ENCODE data around the gene SNAPIN.

SNAPIN gene, protein sequence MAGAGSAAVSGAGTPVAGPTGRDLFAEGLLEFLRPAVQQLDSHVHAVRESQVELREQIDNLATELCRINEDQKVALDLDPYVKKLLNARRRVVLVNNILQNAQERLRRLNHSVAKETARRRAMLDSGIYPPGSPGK

DNA sequence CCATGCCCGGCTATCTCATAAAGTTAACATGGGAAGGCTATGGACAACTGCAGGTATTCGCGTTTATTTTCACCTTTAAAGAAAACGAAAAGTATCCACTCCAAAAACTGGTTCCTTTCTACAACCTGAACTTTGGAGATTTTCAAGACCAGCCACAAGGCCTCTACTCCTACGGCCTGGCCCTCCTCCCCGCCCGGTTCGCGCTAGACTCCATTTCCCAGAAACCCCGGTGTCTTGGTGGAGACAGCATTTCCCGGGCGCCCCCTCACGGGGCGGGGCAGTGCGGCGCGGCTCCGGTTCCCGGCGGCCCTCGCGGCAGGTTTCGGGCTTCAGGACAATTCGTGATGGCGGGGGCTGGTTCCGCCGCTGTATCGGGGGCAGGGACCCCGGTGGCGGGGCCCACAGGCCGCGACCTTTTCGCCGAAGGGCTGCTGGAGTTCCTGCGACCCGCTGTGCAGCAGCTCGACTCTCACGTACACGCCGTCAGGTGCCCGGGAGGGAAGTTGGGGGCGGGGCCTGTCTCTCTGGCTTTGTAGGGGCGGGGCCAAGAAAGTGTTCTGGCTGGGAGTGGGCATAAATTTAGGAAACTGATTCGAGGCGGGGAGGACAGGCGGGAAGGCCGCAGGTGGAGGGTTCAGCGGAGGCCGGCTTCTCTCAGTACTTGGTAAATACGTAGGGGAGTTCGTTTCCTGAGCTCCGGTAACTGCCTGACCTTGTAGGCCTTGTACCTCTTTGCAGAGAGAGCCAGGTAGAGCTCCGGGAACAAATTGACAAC, at the start of gene SNAPIN:
SNAPIN (plus strand) TSS at position 304 of the 775 bp plus-strand sequence; CDS start at position 345, 41 bp downstream.
- DNase-seq (ENCODE audit: low read depth in 2 of 2), result peak; percentile 85

DNA sequence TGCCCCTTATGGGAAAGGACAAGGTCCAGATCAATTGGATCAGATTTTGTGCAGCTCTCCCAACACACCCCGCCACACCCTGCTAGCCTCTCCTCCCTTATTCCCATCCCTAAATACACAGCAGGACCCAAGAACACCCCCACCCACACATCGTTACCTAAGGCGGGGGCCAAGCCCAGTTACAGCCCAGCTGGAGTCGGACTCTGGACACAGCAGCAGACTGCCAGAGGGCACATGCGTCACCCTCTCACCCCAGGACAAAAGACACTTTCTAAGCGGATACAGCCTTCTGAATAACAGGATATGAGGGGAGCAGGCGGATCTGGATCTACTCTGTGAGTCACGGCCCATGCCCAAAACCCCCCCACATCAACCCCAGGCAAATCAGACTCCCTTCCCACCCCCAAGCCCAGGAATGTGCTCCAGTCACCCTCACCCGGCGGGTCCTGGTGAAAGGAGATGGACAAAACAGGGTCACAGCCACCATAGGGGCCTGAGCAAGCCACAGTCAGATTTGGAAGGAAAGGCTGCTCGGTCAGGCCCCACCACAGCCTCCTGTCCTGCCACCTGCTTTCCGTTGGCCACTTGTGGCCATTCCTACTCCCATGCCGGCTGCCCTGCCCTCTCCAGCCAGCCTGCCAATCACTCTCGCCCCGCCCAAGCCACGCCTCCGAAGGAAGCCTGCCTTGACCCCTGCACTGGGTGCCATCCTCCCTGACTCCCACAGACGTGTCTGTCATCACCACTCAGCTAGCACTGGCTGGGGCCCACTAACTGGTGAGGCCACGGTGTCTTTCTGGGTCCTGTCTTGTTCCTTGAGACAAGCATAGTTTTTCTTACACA, 49.5 kb upstream of the SNAPIN start:
- DNase-seq (ENCODE audit: low read depth in 2 of 2), result no peak

DNA sequence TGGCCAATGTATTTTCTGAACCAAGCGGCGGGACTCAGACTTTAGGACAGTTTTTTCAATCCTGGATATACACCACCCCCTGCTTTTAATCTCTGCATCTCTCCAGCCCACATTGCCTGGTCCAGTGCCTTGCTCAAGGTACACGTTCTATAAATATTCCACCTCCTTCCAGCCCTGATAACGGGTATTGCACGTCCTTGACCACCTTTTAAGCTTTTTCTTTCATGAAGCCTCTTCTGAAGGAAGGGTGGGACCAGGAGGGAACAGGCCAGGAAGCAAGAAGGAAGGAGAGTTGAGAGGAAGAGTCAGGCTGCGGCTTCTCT, 49.0 kb upstream of the SNAPIN start:
- no peak for DNase-seq (ENCODE audit: low read depth in 2 of 2)

DNA sequence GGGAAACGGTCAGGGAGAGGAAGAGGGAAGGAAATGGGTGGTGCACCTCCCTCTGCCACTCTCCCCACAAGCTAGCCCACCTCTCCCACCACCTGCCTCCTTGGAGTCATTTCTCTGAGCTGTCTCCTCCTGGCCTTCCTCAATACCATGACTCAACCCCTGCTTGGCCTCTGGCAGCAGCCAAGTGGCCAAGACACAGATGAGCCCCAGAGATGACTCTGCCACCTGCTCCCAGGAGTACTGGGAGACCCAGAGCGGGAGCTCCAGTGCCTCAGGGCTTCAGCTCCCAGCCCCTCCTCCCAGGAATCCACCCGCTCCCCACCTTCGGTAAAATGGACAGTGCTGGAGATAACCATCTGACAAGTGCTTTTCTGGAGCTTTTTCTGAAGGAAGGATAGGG, 48.2 kb upstream of the SNAPIN start:
- DNase-seq (ENCODE audit: low read depth in 2 of 2), result no peak

DNA sequence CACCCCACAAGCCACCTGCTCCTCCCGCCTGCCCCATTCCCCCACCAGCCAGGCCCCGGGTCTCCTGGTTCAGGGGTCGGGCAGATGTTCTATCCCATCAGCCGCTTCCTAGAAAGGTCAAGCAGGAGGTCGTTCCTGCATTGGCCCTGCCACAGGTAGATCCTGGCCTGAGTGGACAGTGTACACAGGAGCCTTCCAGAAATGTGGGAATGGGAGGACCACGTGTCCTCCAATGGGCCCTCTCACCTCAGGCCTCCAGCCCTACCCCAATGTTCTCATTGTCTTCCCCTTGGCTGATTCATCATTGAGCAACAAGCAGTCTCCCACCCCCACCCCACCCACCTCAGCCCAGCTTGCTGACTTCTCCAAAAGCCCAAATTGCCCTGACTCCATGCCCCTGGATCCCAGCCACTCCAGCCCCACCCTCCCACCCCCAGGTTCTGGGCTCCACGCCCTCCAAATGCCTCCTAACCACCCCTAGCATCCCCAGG, 47.6 kb upstream of the SNAPIN start:
- no peak for DNase-seq (ENCODE audit: low read depth in 2 of 2)

DNA sequence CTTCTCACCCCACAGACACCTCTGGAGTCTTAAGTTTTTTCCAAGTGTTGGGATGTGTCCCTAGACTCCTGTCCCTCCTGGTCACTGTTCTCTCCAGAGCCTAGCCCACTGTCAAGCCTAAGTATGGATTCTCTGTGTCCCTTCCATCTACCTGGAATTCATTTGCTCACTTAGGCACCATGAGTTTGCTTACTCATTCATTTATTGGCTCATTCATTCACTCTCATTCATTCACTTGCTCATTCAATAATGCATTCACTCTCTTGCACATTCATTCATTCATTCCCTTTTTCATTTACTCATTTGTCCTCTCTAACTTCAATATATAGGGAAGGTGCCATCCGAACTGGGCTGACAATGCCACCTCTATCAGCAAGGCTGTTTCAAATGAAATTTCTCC, 47.1 kb upstream of the SNAPIN start:
- DNase-seq (ENCODE audit: low read depth in 2 of 2), result no peak

DNA sequence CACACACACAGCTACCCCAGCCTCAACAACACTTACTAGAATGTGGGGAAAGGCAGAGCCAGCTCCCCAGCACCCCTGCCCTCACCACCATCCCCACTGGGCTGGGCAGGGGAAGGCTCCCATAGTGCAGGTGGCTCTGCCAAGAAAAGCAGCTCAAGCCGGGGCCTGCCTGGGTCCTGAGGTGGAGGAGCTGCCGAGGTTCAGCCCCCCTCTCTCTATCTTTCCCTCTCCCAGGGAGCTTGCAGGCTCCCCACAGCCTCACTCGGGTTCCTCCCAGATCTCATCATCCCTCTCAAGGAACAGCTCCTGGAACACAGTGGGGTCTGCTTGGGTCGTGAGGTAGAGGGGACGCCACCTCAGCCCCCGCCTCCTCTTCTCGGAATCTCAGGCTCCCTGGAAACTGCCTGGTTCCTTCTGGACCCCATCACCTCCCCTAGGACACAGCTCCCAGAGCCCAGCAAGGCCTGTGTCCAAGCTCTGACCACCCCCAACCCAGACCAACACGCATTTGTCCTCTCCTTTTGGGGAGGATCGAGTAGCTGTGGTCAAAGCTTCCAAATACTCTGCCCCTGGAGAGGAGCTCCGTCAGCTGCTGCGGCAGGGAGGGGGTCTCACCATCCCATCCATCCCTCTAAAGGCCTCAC, 46.3 kb upstream of the SNAPIN start:
- no peak for DNase-seq (ENCODE audit: low read depth in 2 of 2)

DNA sequence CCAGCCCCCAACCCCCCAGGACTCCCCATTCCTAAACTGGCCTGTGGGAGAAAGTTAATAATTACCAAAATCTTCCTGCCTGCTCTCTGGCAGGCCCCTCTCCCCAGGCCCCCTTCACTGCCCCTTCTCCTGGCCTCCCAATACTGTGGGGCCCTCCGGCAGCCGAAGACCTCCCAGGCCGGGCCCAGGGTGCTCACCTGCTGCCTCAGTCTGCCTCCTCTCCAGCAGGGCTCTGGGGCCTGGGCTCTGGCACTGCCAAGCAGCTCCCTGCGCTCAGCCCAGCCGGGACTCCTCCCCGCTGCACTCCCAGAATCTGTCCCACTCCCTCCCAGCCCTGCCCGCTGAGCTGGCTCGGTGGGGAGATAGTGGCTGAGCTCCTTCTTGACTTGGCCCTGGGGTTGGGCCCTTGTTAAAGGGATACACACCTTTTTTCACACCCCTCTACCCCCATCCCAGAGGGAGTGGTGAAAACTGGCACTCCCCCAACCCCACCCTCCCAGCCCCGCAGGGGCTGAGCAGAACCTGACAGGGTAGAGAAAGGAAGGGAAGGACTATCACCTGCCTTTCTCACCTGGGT, 45.7 kb upstream of the SNAPIN start, which contains the start of gene S100A16:
S100A16 (minus strand) TSS at position 383 of the 577 bp plus-strand sequence. CDS start 4,986 bp downstream, outside the sequence.
- no peak for DNase-seq (ENCODE audit: low read depth in 2 of 2)

DNA sequence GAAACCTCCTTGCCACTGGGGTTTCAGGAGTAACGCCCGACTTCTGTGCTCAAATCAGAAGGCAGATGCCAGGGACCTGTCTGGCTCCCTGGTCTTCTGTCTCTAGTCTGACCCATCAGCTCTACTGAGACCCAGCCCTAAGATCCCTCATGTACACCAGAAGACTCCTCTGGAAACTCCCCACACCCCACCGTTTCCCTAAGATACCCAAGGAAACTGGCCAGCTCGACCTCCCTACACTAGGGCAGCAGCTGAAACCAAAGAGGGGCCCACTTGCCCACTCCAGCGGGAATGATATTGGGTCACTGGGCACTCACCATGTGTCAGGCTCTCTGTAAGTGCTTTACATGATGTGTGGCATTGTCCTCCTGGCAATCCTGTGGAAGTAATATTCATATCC, 45.1 kb upstream of the SNAPIN start:
- no peak for DNase-seq (ENCODE audit: low read depth in 2 of 2)

DNA sequence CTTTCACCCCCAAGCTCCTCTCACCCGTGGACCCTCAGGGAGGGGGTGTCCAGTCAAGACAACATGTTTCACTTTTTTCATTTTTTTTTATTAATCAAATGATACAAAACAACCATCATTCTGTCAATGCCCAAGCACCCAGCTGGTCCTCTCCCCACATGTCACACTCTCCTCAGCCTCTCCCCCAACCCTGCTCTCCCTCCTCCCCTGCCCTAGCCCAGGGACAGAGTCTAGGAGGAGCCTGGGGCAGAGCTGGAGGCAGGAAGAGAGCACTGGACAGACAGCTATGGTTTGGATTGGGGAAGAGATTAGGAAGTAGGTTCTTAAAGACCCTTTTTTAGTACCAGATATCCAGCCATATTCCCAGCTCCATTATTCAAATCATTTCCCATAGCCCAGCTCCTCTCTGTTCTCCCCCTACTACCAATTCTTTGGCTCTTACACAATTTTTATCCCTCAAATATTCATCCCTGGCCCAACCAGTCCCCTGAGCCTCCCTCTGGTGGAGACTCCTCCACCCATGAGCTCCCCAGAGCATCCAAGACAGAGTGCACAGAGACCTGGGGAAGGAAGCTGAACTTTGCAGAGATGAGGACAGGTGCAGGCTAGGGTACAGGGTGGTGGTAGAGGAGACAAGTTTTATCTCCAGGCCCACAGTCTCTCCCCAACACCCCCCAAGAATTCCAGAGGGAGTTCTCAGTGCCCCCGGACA, 44.2 kb upstream of the SNAPIN start:
- no peak for DNase-seq (ENCODE audit: low read depth in 2 of 2)

DNA sequence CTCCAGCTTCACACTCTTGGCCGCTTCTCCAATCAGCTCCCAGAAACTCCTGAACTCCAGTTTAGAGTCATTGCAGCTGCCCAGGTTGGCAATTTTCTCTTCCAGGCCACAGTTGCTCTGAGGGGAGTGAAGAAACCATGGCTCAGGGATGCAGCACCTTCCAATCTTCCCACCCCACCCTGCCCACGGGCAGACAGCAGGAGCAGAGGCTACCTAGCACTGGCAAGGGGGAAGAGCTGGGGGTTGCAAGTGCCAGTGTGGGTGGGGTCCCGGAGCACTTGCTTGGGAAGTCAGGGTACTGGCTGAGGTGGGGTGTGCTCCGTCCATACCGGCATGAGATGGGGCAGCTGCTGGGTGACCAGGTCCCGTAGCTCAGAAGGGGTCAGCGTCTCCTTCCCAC, 43.6 kb upstream of the SNAPIN start:
- no peak for DNase-seq (ENCODE audit: low read depth in 2 of 2)

DNA sequence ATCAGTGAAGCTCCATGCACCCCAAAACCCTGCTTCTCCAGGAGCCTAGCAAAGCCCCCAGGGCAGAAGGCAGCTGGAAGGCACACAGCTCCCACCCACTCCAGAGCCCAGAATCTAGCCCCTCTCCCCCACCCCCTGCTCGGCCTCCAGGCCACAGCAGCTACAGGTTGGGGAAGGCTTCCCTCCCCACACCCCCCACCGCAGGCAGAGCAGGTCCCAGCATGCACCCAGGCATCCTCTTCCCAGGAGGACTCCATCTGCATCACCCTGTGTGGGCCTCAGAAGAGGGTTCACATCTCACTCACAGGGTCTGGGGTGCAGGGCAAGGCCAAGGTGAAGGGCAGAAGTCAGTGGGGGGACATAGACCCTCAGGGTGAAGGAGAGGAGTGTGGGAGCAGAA, 43.1 kb upstream of the SNAPIN start:
- DNase-seq (ENCODE audit: low read depth in 2 of 2), result no peak

DNA sequence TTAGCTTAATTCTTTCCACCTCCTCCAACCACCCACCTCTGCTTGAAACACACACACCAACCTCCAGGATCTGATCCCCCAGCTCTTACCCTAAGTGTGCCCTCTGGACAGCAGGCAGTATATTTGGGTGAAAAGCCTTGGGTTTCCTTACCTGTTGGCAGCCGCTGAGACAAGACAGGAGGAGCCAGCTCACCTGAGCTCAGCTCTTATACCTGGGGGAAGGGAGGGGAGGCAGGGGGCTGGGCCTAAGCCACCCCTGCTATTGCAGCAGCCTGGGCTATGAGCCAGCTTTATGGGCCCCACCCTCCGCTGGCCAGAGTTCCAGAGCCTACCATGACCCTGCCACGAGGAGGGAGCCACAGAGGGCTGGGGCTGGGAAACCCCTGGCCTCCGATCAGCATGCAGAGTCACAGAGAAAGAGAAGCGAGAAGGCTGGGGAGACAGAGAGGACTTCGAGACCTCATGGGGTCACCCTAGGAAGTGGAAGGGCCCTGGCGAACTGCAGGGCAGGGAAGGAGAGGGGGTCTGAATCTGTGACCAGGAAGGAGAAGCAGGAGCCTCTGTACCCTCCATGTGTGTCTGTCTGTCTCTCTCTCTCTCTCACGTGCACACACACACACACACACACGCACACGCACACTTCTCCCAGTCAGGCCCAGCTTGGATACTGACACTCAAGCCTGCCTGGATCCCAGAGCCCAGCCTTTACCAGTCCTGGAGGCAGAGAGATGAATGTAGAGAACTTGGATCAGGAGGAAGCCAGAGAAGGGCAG, 42.2 kb upstream of the SNAPIN start, which contains the start of gene S100A14:
S100A14 (minus strand) TSS at position 182 of the 773 bp plus-strand sequence. CDS start 467 bp downstream, outside the sequence.
- DNase-seq (ENCODE audit: low read depth in 2 of 2), result no peak

DNA sequence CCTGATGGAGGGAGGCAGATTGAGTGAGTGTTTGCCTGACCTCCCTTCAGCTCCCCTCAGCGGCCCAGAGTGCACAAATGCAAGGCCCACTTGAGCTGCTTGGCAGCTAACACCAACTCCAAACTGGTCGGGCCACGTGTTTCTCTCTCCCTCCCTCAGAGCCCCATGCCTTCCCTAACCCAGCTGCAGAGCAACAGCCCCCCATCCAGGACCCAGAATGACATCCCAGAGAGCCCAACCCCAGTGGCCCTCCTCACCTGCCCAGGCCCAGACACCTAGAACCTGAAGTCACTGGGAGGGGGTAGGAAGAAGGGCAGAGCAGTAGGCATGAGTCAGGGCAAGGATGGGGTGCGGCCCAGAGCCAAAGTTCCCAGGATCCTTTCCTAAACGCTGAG, 41.6 kb upstream of the SNAPIN start:
- DNase-seq (ENCODE audit: low read depth in 2 of 2), result no peak

DNA sequence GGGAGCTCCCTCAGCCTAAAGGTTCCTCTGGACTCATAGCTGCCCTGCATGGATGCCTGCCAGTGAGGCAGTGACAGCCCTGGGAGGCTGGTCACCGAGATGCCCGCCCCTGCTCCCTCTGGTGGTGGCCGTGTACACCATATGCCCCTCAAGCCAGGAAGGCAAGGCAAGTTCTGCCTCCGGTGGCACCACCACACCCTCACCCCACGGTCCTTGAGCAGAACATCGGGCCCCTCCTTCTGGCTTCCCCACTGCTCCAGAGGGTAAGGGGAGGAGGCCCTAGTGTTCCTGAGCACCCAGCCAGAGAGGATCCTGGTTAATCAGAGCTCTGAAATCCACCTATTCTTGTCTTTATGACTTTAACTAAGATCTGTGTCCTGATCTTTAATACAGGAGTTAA, 40.8 kb upstream of the SNAPIN start:
- peak in 1 of 2 donors; percentile 63 for DNase-seq (ENCODE audit: low read depth in 2 of 2)

DNA sequence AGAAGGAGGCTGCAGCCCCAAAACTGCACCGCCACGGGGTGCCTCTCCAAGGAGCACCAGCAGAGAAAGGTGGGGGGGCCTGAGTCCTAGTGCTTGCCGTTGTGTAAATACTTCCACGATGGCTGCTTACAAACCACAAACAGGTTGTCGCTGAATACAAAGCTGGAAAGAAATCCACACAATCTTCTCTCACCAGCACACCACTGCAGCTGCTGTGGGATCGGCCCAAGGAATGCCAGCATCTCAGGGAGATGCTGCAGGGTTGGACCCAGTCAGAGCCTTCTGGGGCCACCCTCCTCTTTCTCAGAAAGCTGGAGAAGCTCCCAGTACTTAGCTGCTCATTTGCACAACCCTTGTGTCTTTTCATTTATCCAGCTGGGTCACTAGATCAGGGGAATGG, 39.3 kb upstream of the SNAPIN start:
- no peak for DNase-seq (ENCODE audit: low read depth in 2 of 2)

DNA sequence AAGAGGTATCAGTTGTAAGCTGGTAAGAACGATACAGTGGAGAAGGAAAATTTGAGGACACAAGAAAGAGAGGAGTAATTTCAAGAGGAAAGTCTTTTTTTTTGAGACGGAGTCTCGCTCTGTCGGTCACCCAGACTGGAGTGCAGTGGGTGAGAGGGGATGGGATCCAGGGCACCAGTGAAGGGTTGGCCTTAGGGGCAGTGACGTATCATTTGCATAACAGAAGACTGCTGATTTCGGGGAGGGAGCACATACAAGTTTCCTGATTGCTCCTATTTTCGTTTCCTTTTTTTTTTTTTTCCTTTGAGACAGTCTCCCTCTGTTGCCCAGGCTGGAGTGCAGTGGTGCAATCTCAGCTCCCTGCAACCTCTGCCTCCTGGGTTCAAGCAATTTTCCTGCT, 35.4 kb upstream of the SNAPIN start:
- no peak for DNase-seq (ENCODE audit: low read depth in 2 of 2)

DNA sequence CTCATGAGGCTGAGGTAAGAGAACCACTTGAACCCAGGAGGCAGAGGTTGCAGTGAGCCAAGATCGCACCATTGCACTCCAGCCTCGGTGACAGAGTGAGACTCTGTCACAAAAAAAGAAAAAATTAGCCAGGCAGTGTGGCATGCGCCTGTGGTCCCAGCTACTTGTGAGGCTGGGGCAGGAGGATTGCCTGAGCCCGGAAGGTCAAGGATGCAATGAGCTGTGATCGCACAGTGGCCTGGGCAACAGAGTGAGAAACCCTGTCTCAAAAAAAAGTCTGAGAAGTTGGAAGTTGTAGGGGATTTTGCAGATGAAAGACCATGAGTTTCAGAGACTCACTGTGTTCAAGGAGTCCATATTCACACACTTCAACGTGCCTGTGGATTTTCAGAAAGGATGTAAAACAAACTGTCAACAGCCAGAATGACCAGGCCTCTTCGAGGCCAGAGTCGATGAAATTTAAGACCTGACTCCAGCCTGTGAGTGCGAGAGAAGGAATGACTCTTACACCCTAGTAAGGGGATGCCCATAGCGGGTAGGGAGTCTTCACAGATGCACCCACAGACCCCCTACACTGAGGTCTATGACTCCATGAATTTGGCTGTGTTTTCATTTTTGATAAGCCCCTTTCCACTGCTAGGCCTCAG, 33.4 kb upstream of the SNAPIN start:
- DNase-seq (ENCODE audit: low read depth in 2 of 2), result no peak

DNA sequence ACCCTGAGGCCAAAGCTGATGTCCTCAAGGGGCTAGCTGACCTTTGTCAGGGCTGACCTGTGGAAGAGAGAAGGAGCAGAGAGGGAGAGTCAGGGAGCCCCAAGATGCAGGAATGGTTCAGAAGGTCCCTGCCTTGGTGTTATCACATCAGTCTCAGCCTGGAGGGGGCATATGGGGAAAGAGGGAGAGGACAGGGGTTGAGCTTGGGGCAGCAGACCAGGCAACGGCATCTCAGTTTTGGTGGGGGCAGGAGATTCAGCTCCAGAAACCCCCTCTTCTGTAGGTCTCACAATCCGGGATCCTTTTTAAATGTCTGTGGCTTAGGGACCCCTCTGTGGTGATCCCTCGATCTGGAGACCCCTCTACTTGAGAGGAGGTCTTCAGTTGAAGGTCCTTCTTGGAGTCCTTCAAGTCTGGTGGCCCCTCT, 32.0 kb upstream of the SNAPIN start:
- DNase-seq (ENCODE audit: low read depth in 2 of 2), result no peak
